ENCODE data around the gene TBCB. TPM values are rescaled to one million over a fixed set of nuclear protein-coding genes. Genes with fewer than 3 reads are reported as not detected.

Gene TBCB
- total and polyA plus RNA-seq, 8 donors: 32.1 to 263 (median 115) TPM

- Histone ChIP-seq H3K4me1 (peaks cover 0 to 12% (median 10%) of the 10 kb centered on the region in 4 donors), H3K9me3 (no peaks in the 10 kb centered on the region), H3K27ac (no peak overlapping the region), H3K4me3 (no peak overlapping the region), H3K27me3 (no peaks in the 10 kb centered on the region), H3K36me3 (peaks cover 0 to 17% (median 0%) of the 10 kb centered on the region in 4 donors)
- TF ChIP-seq, protein P1, sequence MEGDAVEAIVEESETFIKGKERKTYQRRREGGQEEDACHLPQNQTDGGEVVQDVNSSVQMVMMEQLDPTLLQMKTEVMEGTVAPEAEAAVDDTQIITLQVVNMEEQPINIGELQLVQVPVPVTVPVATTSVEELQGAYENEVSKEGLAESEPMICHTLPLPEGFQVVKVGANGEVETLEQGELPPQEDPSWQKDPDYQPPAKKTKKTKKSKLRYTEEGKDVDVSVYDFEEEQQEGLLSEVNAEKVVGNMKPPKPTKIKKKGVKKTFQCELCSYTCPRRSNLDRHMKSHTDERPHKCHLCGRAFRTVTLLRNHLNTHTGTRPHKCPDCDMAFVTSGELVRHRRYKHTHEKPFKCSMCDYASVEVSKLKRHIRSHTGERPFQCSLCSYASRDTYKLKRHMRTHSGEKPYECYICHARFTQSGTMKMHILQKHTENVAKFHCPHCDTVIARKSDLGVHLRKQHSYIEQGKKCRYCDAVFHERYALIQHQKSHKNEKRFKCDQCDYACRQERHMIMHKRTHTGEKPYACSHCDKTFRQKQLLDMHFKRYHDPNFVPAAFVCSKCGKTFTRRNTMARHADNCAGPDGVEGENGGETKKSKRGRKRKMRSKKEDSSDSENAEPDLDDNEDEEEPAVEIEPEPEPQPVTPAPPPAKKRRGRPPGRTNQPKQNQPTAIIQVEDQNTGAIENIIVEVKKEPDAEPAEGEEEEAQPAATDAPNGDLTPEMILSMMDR (IDR thresholded peaks at IDR 0.05): no peak
- TF ChIP-seq POLR2A (IDR thresholded peaks at IDR 0.05): no peak
- 87 to 95% (median 92%) methylated on average over 8 of the region's 8 CpGs for WGBS, 5 donors
- intact Hi-C loops (cut with DNase I; ENCODE audit: low total_unique reads): no loop called here
- DNase-seq: no peak
Observed at GRCh38 chr19:36072081-36072480, 43.2 kb upstream of the TBCB start.

GRCh38 chr19:36073121-36073876 lies 42.0 kb upstream of the TBCB start:
- WGBS, 5 donors: 87 to 90% (median 89%) methylated on average over 10 of the region's 10 CpGs
- H3K27ac ChIP-seq: no peak overlapping the region
- H3K9me3 ChIP-seq: no peaks in the 10 kb centered on the region
- H3K36me3 ChIP-seq: peaks cover 0 to 10% (median 0%) of the 10 kb centered on the region in 4 donors
- intact Hi-C loops (cut with DNase I; ENCODE audit: low total_unique reads): no loop called here
- DNase-seq: no peak
- H3K27me3 ChIP-seq: no peaks in the 10 kb centered on the region
- H3K4me1 ChIP-seq: peaks cover 0 to 12% (median 10%) of the 10 kb centered on the region in 4 donors
- no peak for TF ChIP-seq POLR2A (IDR thresholded peaks at IDR 0.05)
- TF ChIP-seq POLR2AphosphoS5 (IDR thresholded peaks at IDR 0.05): no peak
- no peak for TF ChIP-seq EP300 (IDR thresholded peaks at IDR 0.05)
- TF ChIP-seq, protein P1 (IDR thresholded peaks at IDR 0.05): no peak
- no peak overlapping the region for H3K4me3 ChIP-seq

- intact Hi-C loops (cut with DNase I; ENCODE audit: low total_unique reads): no loop called here
- no peak for TF ChIP-seq POLR2AphosphoS5 (IDR thresholded peaks at IDR 0.05)
- no peak for TF ChIP-seq POLR2A (IDR thresholded peaks at IDR 0.05)
- no peak for TF ChIP-seq EP300 (IDR thresholded peaks at IDR 0.05)
- TF ChIP-seq, protein P1 (IDR thresholded peaks at IDR 0.05): no peak
- DNase-seq: no peak
- Histone ChIP-seq H3K27ac (no peak overlapping the region), H3K9me3 (no peaks in the 10 kb centered on the region), H3K4me3 (no peak overlapping the region), H3K27me3 (no peaks in the 10 kb centered on the region), H3K36me3 (peaks cover 0 to 21% (median 0%) of the 10 kb centered on the region in 4 donors), H3K4me1 (no peaks in the 10 kb centered on the region)
- WGBS, 5 donors: 92 to 97% (median 95%) methylated on average over 3 of the region's 3 CpGs
Observed at GRCh38 chr19:36079389-36079945, 35.8 kb upstream of the TBCB start.

DNA sequence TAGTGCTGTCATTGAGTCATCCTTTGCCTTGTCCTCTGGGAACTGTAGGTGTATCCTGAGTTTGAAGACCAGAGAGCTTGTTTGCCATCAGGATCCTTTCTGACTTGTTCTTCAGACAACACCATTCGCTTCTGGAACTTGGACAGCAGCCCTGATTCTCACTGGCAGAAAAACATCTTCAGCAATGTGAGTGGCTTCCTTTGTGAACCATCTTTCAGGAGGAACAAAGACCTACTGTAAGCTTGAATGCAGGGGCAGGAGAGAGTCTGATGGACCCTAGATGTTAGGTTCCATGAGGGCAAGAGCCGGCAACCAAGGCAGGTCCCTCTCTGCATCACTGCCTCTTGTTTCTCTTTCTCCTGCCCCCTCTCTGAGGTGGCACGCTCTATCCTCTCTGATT lies 33.9 kb upstream of the TBCB start:
- WGBS, 5 donors: 88 to 96% (median 94%) methylated on average over 3 of the region's 3 CpGs
- Histone ChIP-seq H3K4me1 (no peaks in the 10 kb centered on the region), H3K27ac (no peak overlapping the region), H3K4me3 (no peak overlapping the region), H3K36me3 (peaks cover 0 to 21% (median 0%) of the 10 kb centered on the region in 4 donors), H3K27me3 (no peaks in the 10 kb centered on the region), H3K9me3 (no peaks in the 10 kb centered on the region)
- intact Hi-C loops (cut with DNase I; ENCODE audit: low total_unique reads): no loop called here
- DNase-seq: no peak
- TF ChIP-seq EP300 (IDR thresholded peaks at IDR 0.05): no peak
- no peak for TF ChIP-seq POLR2AphosphoS5 (IDR thresholded peaks at IDR 0.05)
- no peak for TF ChIP-seq POLR2A (IDR thresholded peaks at IDR 0.05)

DNA sequence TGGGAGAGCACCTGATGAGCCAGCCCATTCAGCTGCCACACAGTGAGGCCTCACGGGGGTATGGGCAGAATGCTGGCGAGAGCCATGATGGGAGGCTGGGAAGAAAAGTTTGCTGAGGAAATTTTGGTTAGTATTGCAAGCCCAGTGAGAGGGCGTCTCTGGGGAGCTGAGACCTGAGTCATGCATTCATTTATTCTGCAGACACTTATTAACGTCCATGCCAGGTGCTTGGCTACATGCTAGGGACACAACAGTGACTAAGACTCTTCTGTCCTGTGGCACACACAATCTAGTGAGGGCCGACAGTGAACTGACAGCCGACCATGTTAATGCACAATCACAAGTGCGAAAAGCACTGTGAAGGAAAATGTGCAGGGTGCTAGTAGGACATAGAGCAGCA lies 33.4 kb upstream of the TBCB start:
- no peak overlapping the region for H3K27ac ChIP-seq
- intact Hi-C loops (cut with DNase I; ENCODE audit: low total_unique reads): no loop called here
- TF ChIP-seq EP300 (IDR thresholded peaks at IDR 0.05) (no peak), POLR2AphosphoS5 (IDR thresholded peaks at IDR 0.05) (no peak), POLR2A (IDR thresholded peaks at IDR 0.05) (no peak)
- TF ChIP-seq, protein P1 (IDR thresholded peaks at IDR 0.05): no peak
- H3K36me3 ChIP-seq: peaks cover 0 to 25% (median 0%) of the 10 kb centered on the region in 4 donors
- no peaks in the 10 kb centered on the region for H3K4me1 ChIP-seq
- H3K9me3 ChIP-seq: no peaks in the 10 kb centered on the region
- no peak for DNase-seq
- 90 to 95% (median 91%) methylated on average over 7 of the region's 7 CpGs for WGBS, 5 donors
- H3K4me3 ChIP-seq: no peak overlapping the region
- H3K27me3 ChIP-seq: no peaks in the 10 kb centered on the region
